ENCODE measurements around the gene OTOG.

DNA sequence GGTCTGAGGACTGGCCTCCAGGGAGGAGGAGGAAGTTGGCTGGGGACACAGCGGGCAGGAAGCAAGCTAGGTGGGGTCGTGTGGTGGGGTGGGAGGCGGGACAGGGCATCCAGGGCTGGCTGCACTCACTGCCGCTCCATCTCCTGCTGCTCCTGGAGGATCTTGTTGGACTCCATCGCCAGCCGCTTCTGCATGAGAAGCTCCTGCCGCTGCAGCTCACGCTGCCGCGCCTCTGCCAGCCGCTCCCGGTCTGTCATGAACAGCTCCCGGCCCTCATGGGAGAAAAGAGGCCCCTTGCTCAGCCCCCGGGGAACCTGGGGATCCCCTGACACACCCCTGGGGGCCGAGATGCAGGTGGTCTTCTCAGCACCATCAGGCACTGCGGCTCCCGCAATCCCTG is 24.4 kb upstream of the OTOG start:
- TF ChIP-seq, protein P1, sequence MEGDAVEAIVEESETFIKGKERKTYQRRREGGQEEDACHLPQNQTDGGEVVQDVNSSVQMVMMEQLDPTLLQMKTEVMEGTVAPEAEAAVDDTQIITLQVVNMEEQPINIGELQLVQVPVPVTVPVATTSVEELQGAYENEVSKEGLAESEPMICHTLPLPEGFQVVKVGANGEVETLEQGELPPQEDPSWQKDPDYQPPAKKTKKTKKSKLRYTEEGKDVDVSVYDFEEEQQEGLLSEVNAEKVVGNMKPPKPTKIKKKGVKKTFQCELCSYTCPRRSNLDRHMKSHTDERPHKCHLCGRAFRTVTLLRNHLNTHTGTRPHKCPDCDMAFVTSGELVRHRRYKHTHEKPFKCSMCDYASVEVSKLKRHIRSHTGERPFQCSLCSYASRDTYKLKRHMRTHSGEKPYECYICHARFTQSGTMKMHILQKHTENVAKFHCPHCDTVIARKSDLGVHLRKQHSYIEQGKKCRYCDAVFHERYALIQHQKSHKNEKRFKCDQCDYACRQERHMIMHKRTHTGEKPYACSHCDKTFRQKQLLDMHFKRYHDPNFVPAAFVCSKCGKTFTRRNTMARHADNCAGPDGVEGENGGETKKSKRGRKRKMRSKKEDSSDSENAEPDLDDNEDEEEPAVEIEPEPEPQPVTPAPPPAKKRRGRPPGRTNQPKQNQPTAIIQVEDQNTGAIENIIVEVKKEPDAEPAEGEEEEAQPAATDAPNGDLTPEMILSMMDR (IDR thresholded peaks at IDR 0.05), result no peak
- TF ChIP-seq ZFX (IDR thresholded peaks at IDR 0.05; ENCODE audit: borderline replicate concordance), result no peak

All from 22Rv1 (cell line).